ENCODE results near the gene EIF4EBP2.
A peak's percentile ranks its signal among the peaks of the same experiment; 100 is the strongest.

Gene EIF4EBP2, protein sequence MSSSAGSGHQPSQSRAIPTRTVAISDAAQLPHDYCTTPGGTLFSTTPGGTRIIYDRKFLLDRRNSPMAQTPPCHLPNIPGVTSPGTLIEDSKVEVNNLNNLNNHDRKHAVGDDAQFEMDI

DNA sequence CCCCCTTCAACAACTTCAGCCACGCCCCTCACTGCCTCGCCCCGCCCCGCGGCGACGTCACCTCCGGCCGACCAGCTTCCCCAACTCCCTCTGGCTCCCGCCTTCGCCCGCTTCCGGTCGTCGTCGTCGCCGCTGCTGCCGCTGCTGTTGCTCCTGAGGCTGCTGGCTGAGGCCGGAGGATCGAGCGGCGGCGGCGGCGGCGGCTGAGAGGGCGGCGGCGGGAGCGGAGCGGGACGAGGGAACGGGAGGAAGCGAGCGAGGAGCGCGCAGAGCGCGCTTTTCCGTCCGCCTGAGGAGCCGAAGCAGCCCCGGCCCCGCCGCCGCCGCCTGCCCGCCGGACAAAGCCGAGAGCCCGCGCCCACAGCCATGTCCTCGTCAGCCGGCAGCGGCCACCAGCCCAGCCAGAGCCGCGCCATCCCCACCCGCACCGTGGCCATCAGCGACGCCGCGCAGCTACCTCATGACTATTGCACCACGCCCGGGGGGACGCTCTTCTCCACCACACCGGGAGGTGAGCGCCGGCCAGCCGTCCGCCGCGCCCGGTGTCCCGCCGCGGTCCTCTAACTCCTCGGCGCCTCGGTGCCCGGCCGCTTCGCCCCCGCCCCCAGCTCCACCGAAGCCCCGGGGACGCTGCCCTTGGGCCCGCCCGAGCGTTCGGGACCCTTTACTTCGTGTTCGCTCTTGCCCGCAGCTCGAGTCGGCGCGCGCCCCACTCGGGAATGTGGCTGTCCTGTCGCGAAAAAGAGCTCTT, at the start of gene EIF4EBP2:
Gene EIF4EBP2, plus strand, starts transcription at position 110 of the 751 bp plus-strand sequence. Its CDS starts 257 bp downstream, at position 367.
- DNase-seq, result peak; percentile 46

DNA sequence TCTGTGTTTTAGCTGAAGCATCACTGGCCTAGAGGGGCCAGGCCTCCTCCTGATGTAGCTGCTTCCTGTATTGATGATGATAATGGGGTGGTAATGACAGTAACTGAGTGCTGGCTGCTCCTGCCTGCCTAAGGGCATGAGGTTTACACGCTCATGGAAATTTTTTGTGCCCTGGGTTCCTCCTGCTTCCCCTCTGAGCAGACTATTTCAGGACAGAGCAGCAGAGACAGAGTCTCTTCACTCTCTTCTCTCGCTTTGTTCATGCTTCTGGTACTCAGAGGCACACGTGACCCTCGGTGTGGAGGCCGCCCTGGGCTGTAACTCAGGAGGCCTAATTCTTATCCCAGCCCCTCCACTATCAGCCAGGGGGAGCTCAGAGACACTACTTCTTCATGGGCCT, 49.4 kb upstream of the EIF4EBP2 start:
- no peak for DNase-seq

DNA sequence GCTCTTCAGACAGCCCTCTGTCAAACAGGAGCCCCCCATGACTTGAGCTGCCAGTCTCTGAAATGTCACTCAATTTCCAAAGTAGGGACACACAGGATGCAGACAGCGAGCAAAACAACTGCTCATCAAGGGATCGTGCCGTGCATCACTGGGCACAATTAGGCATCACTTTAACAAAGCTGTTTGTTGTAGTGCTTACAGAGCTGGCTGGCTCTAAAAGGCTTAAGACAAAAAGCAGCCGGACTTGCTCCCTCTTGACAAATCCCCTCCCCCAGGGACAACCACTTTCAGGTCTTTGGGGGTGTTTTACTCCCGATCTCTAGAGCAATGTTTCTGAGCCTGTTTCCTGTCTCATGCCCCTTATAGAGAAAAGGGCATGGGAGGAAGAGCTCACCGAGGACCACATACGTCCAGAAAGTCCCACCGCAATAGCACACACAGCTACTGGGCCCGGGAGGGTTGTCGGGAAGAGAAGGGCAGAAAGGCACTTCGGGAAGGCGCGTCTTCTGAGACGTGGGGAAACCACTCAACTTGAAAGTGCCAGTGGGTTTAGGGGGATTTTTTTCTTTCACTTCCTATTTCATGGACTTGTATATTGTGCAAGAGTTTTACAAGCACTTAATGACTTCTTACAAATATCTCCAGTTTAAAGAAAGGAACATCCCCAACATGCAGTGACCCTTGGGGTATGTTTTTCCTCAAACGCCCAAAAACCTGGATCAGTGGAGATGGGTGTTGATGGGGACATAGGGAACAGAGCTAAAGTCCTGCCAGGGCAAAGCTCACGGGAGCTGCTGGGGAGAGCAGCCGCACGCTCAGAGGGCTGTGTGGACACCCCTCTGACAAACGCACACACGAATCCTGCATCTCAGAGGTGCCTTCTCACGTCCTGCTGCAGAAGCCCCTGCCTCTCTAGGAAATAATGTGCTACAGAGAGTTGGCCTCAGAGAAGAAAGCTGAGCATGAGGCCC, 48.6 kb upstream of the EIF4EBP2 start:
- DNase-seq, result no peak

DNA sequence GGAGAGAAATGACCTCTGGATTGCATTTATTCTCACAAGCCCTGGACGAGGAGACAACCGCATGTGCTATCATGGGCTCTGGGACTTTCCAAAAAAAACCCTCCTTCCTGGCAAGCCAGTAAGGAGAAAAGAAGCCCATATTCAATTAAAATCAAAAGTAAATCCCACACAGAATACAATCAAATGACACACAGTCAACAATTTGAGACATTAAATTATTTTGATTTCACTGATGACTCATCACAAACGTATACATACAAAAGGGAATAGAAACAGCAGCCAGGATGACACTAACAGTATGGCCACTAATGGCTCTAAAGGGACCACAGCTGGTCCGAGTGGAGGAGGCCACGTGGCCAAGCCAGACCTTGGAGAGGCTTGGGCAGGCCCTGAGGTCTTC, 46.4 kb upstream of the EIF4EBP2 start:
- no peak for DNase-seq

DNA sequence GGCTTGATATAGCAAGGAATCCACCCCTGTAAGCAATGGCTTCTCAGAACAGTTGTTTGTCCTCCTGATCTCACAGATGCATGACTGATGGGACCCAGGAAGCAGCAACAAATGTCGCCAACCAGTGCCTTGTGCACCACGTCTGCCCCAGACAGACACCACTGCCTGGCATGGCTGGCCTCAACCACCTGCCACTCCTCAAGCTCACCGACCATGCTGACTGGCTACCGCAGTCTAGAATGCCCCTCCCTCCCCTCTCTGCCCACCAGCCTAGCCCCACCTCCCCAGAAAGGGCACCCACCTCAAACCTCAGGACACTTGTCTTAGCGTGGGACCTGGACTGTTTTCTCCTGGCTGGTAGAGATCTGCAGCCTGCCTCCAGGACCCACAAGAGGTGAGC, 45.5 kb upstream of the EIF4EBP2 start:
- no peak for DNase-seq

DNA sequence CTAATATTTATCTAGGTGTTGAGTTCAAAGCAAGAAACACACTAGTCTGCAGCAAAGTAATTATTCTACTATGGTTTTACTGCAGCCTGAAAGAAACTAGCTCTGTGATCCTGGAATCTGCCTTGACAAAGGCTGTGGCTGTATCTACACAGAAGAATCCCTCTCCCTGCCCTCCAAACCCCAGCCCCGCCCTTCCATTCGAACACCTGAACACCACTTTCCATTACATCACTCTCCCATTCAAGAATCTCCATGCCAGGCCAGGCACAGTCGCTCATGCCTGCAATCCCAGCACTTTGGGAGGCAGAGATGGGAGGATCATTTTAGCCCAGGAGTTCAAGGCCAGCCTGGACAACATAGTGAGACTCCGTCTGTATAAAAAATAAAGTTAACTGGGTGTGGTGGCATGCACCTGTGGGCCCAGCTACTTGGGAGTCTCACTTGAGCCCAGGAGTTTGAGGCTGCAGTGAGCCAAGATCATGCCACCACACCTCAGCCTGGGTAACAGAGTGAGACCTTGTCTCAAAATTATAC, 44.9 kb upstream of the EIF4EBP2 start:
- DNase-seq, result no peak

DNA sequence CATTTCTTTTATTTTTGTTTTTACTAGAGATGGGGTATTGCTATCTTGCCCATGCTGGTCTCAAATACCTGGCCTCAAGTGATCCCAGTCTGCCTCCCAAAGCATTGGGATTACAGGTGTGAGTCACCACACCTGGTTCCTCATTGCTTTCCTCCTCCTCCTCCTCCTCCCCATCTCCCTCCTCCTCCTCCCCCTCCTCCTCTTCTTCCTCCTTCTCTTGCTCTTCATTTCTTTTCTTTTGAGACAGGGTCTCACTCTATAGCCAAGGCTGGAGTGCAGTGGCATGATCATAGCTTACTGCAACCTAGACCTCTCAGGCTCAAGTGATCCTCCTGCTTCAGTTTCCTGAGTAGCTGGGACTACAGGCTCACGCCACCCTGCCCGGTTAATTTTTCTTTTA, 43.7 kb upstream of the EIF4EBP2 start:
- DNase-seq, result no peak

DNA sequence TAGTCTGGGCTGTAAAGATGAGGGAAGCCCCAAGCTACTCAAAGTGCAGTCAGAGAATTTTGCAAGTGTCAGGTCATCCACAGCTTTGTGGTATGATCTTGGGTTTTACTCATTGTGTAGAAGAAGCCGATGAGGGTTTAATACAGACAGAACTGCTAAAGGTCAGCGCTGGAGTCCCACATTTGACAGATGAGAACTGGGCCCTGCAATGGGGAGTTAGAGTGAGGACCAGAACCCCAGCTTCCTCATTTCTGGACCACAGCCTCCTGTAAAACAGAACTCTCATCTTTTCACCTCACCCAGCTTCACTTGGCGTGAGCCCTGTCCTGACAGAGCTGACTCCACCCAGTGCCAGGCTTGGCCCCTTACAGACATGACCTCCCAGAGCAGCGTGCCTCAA, 41.6 kb upstream of the EIF4EBP2 start:
- DNase-seq, result no peak

DNA sequence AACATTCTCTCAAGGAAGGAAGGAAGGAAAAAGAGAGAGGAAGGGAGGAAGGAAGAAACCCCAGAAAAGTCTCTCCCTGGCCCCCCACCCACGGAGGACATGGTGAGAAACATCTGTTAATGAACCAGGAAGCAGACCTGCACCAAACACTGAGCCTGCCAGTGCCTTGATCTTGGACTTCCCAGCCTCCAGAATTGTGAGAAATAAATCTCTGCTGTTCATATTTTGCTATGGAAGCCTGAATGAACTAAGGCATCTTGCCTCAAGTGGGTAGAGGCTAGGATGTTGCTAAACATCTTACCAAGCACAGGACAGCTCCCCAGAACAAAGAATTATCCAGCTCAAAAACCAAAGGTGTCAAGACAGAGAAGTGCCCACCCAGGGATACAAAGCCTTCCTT, 40.7 kb upstream of the EIF4EBP2 start:
- DNase-seq, result no peak

DNA sequence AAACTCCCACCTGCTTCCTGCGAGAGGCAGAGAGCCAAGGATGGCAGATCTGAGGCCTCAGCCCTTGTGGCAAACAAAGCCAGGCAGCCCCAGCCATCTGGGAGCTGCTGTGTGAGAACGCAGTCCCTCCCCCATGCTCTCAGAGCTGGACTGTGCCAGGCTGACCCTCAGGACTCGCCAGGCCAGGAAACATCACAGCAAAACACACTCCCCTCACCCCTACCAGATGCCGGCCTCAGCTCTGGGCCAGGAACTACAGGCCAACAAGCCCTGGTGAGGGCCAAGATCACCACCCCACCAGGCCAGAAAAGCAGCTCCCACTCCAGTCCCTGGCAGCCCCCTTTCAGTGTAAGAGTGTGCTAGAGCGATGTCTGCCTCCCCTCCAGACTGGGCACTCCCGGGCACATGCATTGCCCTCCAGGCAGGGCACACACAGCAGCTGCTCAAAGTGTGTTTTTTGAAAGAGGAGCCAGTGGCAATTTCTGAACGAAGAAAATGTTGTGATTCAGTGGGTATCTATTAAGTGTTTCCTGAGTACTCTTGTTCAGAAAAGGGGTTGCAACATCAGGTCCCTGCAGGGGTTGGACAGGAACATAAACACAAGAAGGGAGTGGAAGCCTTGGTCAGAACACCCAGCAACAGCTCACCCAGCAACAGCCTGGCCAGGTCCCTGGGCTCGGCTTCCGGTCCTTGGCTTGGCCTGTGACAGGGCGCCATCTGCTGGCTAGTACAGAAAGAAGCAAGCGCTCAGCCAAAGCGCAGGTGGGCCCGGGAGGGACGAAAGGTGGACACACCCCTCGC, 39.8 kb upstream of the EIF4EBP2 start:
- no peak for DNase-seq

DNA sequence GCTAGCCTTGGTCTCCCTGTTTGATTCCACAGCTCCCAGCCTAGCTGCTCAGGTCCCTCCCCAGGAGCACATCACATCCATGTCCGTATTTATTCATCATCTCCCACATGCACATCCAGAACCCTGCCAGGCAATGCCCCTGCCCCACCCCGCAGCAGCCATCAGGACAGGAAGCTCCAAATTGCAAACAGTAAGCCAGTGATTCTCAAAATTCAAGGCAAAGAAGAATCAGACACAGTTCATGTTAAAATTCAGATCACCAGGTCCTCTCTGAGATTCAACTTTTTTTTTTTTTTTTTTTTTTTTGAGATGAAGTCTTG, 39.2 kb upstream of the EIF4EBP2 start:
- DNase-seq, result no peak

DNA sequence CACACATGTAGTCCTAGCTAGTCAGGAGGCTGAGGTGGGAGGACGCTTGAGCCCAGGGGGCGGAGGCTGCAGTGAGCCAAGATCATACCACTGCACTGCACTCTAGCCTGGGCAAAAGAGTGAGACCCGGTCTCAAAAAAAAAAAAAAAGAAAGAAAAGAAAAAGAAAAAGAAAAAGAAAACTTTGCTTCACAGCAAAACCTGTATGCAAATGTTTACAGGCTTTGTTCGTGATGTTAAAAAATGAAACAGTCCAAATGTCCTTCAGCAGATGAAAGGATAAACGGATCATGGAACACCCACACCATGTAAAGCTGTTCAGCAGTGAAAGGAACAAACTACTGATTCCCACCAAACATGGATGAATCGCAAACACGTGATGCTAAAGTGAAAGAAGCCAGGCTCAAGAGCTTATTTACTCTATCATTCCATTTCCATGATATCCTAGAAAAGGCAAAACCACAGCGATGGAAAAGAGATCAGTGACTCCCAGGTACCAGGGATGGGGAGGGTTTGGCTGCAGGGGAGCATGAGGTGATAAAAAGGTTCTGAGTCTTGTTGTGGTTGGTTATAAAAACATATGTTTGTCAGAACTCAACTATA, 36.6 kb upstream of the EIF4EBP2 start:
- no peak for DNase-seq

DNA sequence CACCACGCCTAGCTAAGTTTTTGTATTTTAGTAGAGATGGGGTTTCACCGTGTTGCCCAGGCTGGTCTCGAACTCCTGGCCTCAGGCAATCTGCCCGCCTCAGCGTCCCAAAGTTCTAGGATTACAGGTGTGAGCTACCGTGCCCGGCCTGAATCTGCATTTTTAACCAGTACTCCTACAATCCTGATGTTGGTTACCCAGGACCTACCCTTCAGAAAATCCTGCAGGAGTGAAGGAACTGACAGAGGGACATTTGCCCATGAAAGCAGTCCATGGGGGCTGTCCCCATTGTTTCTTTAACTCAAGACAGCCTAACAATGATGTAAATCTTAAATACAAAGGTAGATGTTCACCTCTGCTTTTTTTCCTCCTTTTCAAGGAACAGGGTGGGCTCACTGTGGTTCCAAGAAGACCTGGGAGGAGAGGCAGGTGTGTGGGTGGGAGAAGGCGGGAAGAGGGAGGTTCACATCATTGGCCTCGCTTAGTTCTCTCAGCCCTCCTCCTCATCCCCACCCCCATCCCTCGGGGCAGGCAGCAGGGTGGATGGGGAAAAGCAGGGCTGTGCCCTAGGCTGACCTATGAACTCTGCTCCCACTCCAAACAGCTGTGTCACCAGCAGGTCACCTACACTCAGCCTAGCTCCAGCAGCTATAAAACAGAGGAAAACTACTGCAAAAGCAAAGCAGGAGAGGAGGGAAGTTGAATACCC, 35.0 kb upstream of the EIF4EBP2 start:
- no peak for DNase-seq

DNA sequence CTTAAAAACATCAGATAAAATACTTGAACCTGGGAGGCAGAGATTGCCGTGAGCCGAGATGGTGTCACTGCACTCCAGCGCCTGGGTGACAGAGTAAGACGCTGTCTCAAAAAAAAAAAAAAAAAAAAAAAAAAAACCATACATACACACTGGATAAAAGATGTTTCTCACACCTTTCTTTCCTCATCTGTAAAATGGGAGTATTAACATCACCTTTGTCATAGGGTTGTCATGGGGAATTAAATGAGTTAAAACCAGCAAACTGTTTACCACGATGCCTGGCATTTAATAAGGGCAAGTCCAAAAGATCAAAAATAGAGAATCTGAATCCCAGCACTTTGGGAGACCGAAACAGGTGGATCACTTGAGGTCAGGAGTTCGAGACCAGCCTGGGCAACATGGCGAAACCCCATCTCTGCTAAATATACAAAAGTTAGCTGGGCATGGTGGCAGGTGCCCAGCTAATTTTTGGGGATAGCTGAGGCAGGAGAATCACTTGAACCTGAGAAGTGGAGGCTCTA, 34.4 kb upstream of the EIF4EBP2 start:
- DNase-seq, result no peak

DNA sequence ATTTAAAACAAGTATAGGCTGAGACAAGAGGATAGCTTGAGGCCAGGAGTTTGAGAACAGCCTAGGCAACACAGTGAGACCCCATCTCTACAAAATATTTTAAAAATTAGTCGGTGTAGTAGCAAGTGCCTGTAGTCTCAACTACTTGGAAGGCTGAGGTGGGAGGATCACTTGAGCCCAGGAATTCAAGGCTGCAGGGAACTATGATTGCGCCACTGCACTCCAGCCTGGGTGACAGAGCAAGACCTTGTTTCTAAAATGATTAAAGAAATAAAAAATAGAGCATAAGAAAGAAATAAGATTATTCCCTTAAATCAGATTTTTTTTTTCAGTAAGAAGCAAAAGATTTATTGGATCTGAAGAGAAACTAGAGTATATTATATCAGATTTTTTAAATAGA, 33.2 kb upstream of the EIF4EBP2 start:
- no peak for DNase-seq

DNA sequence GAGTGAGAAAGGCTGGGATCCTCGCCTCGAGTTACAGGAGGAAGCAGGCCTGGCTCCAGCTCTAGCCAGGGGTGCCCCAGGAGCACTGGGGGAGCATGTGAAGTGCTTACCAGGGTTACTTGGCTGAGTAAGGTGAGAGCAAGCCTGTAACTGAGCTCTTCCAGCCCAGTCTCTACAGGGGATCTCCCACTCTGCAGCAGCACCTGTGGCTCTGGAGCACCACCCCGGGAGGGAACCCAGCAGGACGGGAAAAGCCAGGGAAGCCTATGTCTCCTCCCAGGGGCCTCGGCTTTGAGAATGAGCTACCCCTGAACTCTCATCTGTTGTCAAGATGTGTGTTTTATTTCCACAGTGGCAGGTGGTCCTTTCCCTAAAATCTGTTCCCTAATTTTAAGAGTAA, 32.1 kb upstream of the EIF4EBP2 start:
- DNase-seq, result no peak

DNA sequence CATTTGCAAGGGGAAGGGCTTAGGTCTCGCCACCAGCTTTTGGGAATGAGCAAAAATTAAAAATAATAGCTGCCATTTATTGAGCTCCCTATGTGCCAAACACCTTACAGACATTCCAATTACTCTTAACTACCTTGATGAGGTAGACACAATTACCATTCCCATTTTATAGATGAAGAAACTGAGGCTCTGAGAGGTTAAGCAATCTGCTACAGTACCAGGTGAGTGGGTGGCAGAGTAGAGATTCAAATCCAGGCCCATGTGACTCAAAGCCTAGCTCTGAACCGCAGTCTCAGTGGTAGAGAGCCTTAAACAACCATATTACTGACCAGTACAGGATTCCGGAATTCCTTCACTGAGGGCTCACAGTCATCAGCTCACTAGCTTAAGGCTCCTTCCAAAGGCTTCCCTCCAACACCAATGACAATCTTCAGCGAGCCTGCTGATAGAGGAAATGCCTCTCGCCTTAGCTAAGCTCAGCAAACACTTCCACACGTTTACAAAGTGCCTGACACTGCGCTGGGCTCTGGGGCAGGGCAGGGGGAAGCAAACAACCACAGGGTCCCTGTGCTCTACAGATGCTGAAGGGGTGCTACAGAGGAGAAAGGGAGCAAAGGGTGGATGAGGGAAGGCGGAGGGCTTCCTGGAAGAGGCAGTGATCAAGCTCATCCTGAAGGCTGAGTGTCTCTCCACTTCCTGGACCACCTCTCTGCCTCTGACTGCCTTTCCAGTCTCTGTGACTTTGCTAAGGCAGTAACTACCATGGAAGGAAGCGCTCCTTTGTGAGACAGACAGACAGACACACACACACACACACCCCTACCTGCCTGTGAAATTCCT, 28.9 kb upstream of the EIF4EBP2 start:
- no peak for DNase-seq

DNA sequence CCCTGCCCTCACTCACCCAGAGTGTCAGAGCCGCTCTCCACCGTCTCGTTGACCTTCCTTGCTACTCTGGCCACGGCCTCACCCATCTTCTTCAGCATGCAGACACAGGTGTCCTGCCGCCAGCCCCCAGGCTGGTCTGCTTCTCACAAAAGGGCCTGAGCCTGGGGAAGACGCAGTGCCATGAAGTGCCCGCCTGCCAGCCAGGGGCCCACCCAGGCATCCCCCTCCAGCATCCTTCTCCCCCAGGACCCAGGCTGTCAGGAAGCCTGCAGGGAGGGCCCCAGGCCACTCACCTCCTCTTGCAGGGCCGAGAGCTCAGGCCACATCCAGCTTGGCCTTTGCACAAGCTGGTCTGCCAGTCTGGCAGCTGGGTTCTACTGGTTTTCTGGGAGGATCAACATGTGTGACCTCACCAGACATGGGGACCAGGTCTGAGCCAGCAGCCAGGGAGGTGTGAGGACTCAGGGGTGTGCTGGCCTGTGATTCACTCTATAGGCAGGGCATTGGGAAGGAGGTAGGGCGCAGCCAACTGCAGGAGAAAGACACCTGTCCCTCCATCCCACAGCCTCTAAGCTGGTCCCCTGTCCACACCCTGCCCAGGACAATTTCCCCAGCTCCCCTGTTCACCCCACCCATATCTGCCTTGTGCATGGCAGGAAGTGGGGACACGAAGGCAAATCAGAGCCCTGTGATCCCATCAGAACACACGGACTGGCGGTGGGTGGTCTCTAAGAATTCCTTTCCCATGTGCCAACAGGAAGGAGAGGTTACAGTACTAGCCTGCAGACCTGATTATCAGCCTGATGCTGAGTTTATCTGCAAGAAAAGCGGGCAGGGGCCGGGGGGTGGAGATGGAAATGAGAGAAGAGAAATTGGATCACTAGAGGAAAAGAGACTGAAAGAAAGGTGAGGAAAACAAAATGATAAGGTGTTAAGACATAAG, 27.2 kb upstream of the EIF4EBP2 start:
- no peak for DNase-seq

DNA sequence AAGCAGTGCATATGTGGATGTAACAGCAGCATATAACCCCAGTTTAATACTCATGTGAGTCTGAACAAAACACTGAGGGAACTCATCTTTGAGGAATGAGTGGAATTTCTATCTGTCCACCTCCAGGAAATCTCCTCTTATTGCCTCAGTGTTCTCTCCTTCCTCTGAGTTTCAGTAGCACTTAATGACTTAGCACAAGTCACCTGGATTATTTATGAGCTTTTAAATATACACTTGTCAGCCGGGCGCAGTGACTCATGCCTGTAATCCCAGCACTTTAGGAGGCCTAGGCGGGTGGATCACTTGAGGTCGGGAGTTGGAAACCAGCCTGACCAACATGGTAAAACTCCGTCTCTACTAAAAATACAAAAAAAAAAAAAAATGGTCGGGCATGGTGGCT, 25.8 kb upstream of the EIF4EBP2 start:
- DNase-seq, result no peak

All from NCI-H1417 treated with DMSO at 0.1 percent for 48 hours (cell line).